ENCODE measurements around the gene C4BPB. TPM values are rescaled to one million over a fixed set of nuclear protein-coding genes. Genes with fewer than 3 reads are reported as not detected.

Gene C4BPB
- total and polyA plus RNA-seq, 2 of the 13 experiments (the other 11 are each of a cell fraction or from before 2014, with no cell fraction given): 155 to 266 TPM

DNA sequence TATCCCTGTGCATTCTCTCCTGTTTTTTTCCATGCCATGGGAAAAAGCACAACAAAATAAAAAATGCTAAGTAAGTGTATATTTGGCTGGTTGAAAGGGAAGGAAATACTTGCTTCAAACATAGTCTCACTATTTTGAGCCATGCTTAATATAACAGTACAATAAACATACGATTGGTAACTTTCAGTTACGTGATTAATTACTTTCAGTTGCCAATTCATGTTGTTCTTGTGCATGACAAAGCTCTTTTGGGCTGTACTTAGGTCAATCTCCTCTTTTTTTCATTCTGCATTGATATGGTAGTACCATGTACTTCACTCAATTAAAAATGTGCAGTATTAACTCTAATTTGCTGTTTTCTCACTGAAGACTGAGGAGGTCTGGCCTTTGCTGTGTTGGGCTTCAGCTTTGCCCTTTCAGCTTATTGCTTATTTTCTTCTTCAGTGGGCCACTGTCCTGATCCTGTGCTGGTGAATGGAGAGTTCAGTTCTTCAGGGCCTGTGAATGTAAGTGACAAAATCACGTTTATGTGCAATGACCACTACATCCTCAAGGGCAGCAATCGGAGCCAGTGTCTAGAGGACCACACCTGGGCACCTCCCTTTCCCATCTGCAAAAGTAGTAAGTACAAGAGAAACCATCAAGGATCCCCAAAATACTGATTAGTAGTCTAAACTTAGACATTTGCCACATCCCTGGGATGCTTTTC is 2.7 kb downstream of the C4BPB start (continued):
- TF ChIP-seq, protein P1, sequence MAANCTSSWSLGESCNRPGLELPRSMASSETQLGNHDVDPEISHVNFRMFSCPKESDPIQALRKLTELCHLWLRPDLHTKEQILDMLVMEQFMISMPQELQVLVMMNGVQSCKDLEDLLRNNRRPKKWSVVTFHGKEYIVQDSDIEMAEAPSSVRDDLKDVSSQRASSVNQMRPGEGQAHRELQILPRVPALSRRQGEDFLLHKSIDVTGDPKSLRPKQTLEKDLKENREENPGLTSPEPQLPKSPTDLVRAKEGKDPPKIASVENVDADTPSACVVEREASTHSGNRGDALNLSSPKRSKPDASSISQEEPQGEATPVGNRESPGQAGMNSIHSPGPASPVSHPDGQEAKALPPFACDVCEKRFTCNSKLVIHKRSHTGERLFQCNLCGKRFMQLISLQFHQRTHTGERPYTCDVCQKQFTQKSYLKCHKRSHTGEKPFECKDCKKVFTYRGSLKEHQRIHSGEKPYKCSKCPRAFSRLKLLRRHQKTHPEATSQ (CRISPR knock-in tag; IDR thresholded peaks at IDR 0.05; ENCODE audit: borderline replicate concordance): no peak
- TF ChIP-seq NR1H2 (CRISPR knock-in tag; IDR thresholded peaks at IDR 0.05; ENCODE audit: borderline replicate concordance, low read depth): no peak

DNA sequence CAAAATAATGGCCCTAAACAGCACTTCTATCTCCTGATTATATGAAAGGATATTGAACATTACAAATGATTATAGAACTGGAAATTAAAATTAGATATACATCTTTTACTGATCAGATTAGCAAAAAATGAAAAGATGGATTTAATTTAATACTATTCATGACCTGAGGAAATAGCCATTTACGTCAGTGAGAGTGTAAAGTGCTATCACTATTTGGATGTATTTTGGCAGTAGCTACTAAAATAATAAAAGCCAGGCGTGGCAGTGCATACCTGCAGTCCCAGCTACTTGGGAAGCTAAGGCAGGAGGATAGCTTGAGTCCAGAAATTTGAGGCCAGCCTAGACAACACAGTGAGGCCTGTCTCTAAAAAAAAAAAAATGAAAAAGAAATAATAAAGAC is 5.3 kb downstream of the C4BPB start:
- ChIA-PET CTCF (ENCODE audit: low intra/inter-chr PET ratio, low total read pairs) (no interaction called here), POLR2A (no interaction called here)
- Histone ChIP-seq H3K9me3 (ENCODE audit: low read length) (peaks cover 13% of the 10 kb centered on the region), H3K27me3 (ENCODE audit: control insufficient read depth in 1 of 2, insufficient read depth in 2 of 2, low read length in 2 of 2) (no peaks in the 10 kb centered on the region; a peak in 1 of 5 replicates), H3K4me2 (ENCODE audit: low read depth, low read length) (no peak overlapping the region), H4K20me1 (ENCODE audit: insufficient read depth, low read length) (no peaks in the 10 kb centered on the region), H2AFZ (ENCODE audit: low read length) (no peak overlapping the region), H3K36me3 (replicated peaks in 1 of 2; ENCODE audit: control insufficient read depth in 1 of 2, insufficient read depth in 2 of 2, low read length in 2 of 2) (peaks cover 20 to 52% of the 10 kb centered on the region in 2 experiments), H3K79me2 (ENCODE audit: insufficient read depth, low read length) (peaks cover 21% of the 10 kb centered on the region), H3K9ac (ENCODE audit: insufficient read depth, low read depth, low read length) (no peak overlapping the region), H3K4me3 (replicated peaks in 1 of 3; ENCODE audit: insufficient read depth in 1 of 3, low read depth in 2 of 3, low read length in 3 of 3) (no peak overlapping the region), H3K27ac (ENCODE audit: extremely low read length, insufficient read depth, low read length) (no peak overlapping the region), H3K4me1 (ENCODE audit: insufficient read depth, low read length) (peaks cover 23% of the 10 kb centered on the region)
- no peak for DNase-seq (ENCODE audit: low spot score)
- WGBS (ENCODE audit: low lambda C conversion rate): 71% methylated on average over 2 of the region's 2 CpGs
- FAIRE-seq: no peak
- no peak for ATAC-seq
- no TSS peak for BruUV-seq (replicated peaks)
- intact Hi-C loops (cut with micrococcal nuclease; ENCODE audit: unreplicated experiment) (no loop called here), in situ Hi-C loops (cut with HindIII; ENCODE audit: extremely low pct_ligation_motif_present, low pct_unique_long_range_greater_than_20kb) (no loop called here)
- TF ChIP-seq ZNF768 (CRISPR knock-in tag; IDR thresholded peaks at IDR 0.05) (no peak), ZNF274 (CRISPR knock-in tag; IDR thresholded peaks at IDR 0.05) (no peak), ARNT2 (CRISPR knock-in tag; IDR thresholded peaks at IDR 0.05; ENCODE audit: low read depth) (no peak), AKAP8 (CRISPR knock-in tag; IDR thresholded peaks at IDR 0.05) (no peak), ETV6 (CRISPR knock-in tag; conservative IDR thresholded peaks at IDR 0.05) (no peak), ZNF816 (CRISPR knock-in tag; IDR thresholded peaks at IDR 0.05; ENCODE audit: borderline replicate concordance) (no peak), HMGXB4 (CRISPR knock-in tag; IDR thresholded peaks at IDR 0.05; ENCODE audit: borderline replicate concordance in 1 of 2, low read depth in 1 of 2) (no peak), CEBPG (CRISPR knock-in tag; IDR thresholded peaks at IDR 0.05) (no peak), ZFP82 (CRISPR knock-in tag; IDR thresholded peaks at IDR 0.05; ENCODE audit: borderline replicate concordance) (no peak), ZNF652 (CRISPR knock-in tag; IDR thresholded peaks at IDR 0.05; ENCODE audit: borderline replicate concordance, low read depth) (no peak), TRIM22 (IDR thresholded peaks at IDR 0.05) (no peak), ZNF660 (CRISPR knock-in tag; IDR thresholded peaks at IDR 0.05; ENCODE audit: borderline replicate concordance, low read depth) (no peak), TGIF2 (CRISPR knock-in tag; IDR thresholded peaks at IDR 0.05) (no peak), SRSF9 (IDR thresholded peaks at IDR 0.05; ENCODE audit: borderline replicate concordance, insufficient read depth, low read depth, low read length, poor library complexity, severe bottlenecking) (no peak)
- TF ChIP-seq, protein P2, sequence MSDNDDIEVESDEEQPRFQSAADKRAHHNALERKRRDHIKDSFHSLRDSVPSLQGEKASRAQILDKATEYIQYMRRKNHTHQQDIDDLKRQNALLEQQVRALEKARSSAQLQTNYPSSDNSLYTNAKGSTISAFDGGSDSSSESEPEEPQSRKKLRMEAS (IDR thresholded peaks at IDR 0.05): no peak
- TF ChIP-seq, protein P3, sequence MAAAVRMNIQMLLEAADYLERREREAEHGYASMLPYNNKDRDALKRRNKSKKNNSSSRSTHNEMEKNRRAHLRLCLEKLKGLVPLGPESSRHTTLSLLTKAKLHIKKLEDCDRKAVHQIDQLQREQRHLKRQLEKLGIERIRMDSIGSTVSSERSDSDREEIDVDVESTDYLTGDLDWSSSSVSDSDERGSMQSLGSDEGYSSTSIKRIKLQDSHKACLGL (CRISPR knock-in tag; IDR thresholded peaks at IDR 0.05): no peak
